Activated CD8-positive, alpha-beta memory T cell treated with anti-CD3 and anti-CD28 coated beads for 4 hours (primary cell): Measurements from ENCODE around the gene BCL2L13.
"Not testable (repeated sequence)": the region's sequence is repeated elsewhere in the genome, so short reads cannot be mapped to it uniquely, and the experiment has no call there.

ENCODE experiments used
- DNase-seq, 2 donors: peaks; one replicate each; pipeline ENCODE4 v3.0.0-alpha.2; 2020; ENCODE audit warnings: low read depth in 2 of 2

The BCL2L13 gene

DNA sequence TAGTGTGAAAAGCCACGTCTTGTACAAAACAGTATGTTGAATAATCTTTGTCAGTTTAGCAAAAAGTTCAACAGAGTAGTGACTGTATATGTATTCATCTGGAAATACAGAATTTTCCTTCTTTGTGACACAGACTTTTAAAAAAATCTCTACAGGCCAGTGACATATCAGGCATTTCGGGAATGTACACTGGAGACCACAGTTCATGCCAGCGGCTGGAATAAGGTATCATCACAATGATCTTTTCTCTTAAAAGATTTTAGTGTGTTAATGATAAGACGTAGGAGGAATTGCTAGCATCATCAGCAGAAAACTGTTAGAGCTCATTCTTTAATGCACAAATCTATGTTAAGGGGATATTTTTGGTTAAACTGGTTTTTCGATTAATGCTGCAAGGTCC, 57.4 kb downstream of the BCL2L13 start:
- DNase-seq: no peak

DNA sequence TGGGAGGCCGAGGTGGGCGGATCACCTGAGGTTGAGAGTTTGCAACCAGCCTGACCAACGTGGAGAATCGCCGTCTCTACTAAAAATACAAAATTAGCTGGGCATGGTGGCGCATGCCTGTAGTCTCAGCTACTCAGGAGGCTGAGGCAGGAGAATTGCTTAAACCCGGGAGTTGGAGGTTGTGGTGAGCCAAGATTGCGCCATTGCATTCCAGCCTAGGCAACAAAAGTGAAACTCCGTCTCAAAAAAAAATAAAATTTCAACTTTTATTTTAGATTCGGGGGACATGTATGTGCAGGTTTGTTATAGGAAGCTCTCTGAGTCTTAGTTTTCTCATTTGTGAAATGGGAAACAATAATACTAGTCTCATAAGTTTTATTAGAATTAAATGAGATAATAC, 58.6 kb downstream of the BCL2L13 start:
- not testable (repeated sequence) for DNase-seq

DNA sequence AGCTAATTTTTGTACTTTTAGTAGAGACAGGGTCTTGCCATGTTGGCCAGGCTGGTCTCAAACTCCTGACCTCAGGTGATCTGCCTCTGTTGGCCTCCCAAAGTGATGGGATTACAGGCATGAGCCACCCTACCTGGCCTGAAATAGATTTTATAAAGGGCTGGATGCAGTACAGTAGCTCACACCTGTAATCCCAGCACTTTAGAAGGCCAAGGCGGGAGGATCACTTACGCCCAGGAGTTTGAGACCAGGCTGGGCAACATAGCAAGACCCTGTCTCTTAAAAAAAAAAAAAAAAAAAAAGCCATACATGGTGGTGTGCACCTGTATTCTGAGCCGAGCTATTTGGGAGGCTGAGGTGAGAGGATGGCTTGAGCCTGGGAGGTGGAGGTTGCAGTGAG, 59.7 kb downstream of the BCL2L13 start:
- not testable (repeated sequence) for DNase-seq

DNA sequence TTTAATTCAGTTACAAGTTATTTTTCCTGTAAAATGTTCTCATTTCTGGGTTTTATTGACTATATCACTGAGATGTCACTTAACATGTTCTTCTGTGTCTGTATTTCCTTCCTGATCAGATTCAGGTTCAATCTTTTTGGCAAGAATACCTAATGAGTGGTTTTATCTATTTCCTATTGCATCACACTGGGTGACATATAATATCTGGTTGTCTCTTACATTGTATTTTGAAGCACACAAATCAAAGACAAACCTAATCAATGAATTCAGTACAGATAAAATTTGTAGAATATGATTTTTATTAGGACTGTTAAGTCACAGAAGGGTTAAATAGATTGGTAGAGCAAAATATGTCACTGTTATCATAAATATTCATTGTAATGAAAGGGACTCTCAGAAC, 60.4 kb downstream of the BCL2L13 start:
- no peak for DNase-seq

DNA sequence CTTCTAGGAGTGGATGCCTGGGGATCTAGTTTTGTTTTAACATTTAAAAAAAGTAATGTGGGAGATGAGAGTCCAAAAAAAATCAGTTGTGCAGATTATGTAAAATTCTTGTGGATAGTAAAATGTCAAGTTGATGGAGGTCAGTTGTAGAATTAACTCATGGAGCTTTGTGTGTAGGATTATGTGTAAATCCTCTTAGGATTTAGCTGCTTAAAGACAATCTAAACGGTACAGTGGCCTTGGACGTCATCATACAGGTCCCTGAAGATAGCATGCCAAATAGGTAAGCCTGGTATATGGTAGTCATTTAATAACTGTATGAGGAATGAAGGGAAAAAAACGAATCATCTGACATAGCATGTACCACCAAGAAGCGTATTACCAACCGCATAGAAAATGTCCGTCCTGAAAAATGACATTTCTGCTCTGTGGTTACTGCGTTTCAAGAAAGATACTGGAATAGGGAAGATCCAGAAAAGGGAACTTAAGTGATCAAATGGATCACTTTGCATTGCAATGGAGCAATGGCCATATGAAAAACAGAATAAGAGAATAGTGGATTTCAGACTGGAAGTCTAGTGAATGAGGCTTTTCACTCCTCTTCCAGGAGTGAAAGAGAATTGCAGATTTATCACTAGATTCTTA, 61.3 kb downstream of the BCL2L13 start:
- DNase-seq: no peak

DNA sequence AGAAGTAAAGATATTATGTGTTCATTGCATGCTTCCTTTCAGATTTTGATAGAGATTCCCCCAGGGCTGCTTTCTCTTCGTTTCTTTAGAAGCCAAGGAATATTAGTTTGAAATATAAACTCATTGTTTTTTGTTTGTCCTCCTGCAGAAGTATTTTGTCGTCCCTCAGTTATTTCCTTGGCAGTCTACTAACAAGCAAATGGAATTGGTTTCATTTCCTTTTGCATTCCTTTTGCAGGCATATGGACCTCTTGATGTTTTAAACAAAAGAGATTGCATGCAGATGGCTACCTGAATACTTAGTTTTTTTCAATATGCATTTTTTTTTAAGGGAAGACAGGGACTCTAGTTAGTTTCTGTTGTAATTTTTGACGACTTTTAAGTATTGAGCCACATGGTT, 62.2 kb downstream of the BCL2L13 start:
- no peak for DNase-seq

DNA sequence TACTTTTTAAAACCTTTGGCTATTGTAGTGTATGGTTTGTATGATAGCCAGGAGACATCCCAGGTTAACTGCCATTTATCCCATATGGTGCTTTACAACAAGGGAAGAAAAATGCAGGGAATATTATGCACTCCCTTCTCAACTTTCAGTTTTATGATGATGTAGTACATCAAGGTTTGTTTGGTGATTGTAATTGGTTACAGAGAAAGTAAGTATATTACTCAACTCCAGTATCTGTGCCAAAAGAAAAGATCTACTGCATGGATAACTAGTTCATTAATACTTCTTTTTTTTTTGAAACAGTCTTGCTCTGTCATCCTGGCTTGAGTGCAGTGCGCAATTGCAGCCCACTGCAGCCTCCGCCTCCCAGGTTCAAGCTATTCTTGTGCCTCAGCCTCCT, 65.3 kb downstream of the BCL2L13 start:
- no peak for DNase-seq

DNA sequence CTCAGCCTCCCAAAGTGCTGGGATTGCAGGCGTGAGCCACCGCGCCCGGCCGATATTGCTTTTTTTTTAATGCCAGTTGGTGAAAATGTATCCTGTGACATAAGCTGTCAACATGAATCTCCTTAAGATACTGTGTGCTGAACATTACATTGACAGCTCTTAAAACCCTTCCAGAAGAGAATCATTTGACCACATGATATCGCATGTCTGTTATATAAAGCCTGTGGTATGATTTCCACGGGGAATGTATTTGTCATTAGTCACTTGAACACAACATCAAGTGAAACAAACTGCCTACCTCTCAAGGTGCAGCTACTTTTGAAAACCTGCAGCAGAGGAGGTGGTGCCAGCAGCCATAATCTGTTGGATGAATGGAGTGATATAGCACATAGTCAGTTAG, 67.0 kb downstream of the BCL2L13 start:
- no peak for DNase-seq

DNA sequence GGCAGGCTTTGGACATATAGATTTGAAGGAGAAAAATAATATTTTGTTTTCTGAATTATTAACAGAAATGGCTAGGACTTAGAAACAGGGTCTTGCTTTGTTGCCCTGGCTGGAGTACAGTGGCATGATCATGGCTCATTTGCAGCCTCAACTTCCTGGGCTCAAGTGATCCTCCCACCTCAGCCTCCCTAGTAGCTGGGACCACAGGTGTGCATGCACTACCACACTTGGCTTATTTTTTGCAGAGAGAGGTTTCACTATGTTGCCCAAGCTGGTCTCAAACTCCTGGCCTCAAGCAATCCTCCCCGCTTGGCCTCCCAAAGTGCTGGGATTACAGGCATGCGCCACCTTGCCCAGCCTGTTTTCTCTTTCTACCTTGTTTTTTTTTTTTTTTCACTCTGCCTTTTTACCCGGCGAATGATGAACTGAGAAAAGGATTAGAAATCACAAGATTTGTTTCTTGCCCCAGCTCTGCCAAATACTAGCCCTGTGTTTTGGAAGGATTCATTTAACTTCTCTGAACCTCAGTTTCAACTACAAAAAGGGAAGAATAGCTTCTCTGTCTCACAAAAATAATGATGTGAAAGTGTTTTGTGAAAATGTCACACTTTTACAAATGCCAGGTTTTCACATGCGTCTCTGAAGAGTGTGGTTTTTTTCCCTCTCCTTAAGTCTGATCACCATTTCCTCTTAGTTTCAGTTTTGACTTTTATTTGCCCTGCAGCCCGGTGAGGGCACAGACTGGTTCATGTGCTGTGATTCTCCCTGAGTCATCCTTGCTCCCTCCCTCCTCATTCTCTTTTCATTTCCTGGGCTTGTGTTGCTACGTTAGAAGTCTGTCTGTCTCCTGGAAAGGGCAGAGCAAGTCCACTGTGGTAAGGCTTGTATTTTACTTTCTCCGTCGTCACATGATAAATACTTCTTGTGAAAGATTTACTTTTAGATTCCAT, 67.7 kb downstream of the BCL2L13 start:
- peak in 1 of 2 donors; percentile 13 for DNase-seq

DNA sequence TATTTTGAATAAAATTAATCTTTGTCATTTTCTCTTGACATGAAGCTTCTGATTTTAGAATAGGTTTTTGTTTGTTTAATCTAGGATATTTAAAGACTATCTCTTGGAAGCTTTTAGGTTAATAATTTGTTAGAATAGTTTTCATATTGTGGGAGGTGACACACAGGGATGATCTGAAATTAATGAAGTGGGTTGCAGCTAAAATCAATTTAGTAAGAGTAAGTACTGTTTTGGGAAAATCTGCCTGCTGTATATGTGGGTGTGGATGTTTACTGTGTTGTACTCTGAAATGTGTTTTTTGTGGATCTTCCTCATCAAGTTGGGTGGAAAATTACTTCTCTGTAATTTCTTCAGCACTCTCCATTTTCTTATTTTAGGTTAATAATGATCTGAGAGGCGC, 68.4 kb downstream of the BCL2L13 start:
- no peak for DNase-seq

DNA sequence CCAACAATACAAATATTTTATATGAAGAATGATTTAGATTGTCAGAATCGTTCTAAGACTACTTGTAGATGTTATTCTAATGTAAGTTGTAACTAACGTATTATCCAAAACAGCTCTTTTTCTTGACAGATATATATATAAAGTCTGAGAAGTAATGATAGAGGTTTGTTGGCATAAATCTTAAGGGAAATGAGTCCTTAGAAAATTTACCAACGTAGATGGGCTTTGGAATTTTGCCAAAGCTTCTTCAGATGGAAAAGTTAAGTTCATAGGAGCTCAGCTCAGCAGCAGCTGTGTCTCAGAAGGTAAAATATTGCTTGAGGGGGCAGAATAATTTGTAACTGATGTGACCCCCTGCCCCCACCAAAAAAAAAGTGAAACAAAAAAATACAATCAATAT, 69.0 kb downstream of the BCL2L13 start:
- DNase-seq: no peak

DNA sequence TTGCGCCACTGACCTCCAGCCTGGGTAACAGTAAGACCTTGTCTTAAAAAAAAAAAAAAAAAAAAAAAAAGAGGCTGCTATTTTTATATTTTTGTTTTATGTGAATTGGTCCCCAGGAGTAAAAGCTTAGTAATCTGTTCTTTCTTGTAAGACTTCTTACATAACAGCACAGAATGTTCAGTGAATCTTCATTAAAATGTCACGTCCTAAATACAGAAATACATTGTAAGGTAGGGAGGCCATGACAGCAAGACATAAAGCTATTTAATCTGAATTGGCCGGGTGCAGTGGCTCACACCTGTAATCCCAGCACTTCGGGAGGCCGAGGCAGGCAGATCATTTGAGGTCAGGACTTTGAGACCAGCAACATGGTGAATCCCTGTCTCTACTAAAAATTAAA, 71.5 kb downstream of the BCL2L13 start:
- DNase-seq: no peak

DNA sequence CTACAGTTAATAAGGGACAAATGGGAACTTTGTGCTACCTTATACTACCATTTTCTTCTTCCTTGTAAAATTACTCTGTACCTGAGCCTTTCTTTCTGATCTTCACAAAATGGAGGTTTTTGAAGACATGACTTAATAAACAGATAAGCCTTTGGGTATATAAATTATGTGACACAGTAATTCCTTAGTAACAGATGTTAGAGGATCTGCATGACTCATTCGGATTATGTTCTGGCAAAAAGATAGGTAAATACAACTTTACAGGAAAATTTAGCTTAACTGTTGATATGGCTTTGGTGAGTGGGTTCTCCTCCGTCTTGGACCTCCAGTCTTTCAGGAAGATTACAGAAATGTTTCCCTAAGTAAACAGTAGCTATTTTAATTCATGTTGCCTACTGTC, 73.9 kb downstream of the BCL2L13 start:
- no peak for DNase-seq

DNA sequence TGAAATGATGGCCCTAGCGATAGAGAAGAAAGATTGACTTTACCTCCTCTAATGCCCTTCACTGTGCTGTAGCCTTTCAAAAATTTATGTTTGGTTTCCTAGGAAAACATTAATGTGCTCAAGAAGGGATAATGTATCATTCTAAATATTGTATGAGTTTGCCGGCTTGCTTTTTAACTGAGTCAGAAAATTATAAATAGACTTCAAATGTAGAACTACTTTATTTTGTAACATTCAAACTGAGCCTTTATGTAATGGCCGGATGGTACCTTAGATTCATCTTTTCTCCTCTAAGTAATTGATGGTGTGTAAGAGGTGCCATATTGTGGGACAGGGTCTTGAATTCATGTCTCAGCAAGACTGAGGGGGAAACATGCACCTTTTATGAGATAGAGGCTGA, 78.0 kb downstream of the BCL2L13 start:
- no peak for DNase-seq

DNA sequence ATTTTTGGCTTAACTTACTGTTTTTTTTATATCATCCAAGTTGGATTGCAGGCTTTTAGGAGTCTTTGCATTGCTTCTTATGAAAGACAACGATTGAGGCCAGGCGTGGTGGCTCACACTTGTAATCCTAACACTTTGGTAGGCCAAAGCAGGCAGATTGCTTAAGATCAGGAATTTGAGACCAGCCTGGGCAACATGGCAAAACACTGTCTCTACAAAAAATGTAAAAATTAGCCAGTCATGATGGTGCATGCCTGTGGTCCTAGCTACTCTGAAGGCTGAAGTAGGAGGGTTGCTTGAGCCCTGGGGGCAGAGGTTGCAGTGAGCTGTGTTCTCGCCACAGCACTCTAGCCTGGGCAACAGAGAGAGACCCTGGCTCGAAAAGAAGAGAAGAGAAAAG, 79.2 kb downstream of the BCL2L13 start:
- no peak for DNase-seq

DNA sequence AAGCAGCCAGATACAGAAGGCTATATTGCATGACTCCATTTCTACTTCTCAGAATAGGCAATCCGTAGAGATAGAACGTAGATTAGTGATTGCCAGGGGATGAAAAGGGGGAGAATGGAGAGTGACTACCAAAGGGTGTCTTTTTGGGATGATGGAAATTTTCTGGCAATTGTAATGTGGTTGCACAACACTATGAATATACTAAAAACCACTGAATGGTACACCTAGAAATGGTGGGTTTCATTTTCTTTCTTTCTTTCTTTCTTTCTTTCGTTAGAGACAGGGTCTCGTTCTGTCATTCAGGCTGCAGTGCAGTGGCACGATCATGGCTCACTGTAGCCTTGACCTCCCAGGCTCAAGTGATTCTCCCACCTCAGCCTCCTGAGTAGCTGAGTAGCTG, 81.4 kb downstream of the BCL2L13 start:
- DNase-seq: no peak

DNA sequence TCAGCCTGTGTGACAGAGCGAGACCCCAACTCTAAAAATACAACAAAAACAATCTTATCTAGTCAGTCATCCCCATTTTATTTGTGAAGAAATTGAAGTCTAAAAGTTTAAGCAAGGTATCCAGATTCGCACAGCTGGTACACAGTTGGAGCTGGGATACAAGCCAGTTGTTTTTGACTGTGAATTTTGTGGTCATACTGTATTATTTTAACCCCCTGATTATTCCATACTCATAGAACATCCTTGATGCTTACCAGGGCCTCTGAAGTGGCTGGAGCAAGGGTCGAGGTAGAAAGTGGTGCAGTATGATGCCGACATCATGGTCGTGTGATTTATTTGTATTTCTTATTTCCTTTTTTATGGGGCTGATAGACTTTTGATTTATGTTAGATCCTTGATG, 85.7 kb downstream of the BCL2L13 start:
- no peak for DNase-seq

DNA sequence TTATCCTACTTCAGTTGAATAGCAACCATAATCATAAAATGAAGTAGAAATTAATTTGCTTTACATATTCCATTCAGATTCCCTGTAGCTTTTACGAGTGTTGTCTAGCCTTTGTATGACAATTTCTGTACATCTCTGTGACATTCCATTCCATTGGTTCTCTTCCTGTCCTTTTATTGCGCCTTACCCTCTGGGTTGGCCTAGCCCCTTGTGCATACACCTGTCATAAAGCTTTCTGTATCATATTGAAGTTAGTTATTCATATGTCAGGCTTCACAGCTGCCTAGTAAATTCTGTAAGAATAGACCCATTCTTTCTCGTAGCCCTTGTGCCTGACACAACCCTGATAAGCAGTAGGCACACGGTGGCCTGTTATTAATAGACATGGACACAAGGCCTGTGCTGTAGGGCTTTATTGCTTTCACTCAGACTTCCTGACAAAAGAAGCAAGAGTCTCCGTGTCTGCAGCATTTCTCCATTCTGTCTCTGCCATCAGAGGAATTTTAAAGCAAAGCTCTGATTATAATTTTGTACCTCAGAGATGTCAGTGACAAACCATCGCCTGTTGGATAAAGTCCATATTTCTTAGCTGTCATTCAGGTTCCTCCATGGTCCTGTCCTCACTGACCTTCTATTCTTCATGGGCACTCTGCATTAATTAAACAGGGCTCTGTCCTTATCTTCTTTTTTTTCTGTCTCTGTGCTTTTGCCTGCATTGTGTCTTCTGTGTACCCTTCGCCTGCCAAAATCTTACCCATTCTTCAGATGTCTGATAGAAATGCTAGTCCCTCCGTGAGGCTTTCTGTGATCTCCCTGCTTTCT, 86.3 kb downstream of the BCL2L13 start:
- DNase-seq: no peak

DNA sequence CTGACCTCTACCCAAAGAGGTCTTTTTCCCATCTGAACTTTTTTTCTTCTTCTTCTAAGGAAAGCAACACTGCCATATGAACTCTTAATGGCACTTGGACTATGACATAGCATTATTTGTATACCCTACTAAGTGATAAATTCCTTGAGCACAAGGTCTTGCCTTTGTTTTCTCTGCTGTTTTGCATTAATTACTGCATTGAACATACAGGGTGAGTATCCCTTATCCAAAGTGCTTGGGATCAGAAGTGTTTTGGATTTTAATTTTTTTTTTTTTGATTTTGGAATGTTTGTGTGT, 86.9 kb downstream of the BCL2L13 start:
- no peak for DNase-seq

DNA sequence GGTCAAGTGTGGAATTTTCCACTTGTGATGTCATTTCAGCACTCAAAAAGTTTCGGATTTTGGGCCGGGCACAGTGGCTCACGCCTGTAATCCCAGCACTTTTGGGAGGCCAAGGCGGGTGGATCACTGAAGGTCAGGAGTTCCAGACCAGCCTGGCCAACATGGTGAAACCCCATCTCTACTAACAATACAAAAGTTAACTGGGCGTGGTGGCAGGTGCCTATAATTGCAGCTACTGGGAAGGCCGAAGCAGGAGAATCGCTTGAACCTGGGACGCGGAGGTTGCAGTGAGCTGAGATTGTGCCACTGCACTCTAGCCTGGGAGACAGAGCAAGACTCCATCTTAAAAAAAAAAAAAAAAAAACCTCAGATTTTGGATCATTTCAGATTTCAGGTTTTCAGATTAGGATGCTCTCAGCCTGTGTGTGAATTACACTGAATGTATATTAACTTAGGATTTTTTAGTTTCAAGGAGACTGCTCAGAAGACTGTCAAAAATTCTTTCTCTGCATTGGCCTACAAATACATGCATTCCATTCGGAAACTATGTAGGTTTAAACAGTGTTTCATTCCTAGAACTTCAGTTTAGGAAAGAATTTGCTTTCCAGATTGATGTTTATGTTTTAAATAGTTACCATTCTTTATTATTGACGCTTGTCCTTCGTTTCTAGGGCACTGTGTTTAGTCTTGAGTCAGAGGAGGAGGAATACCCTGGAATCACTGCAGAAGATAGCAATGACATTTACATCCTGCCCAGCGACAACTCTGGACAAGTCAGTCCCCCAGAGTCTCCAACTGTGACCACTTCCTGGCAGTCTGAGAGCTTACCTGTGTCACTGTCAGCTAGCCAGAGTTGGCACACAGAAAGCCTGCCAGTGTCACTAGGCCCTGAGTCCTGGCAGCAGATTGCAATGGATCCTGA, 87.7 kb downstream of the BCL2L13 start:
- DNase-seq: no peak
